Sigmoid colon (tissue), 4 donors: ENCODE measurements around the gene FAM174C.

Experiments used
- EP300 ChIP-seq, 4 donors: sonication (generic); formaldehyde crosslinking; IDR thresholded peaks; one replicate each; pipeline ENCODE4 v1.6.1; 2017; ENCODE audit warnings: antibody characterized with exemption in 4 of 4
- POLR2A ChIP-seq, 2 donors: fragments of 450-650 bp; IDR thresholded peaks; one replicate each; pipeline ENCODE4 v1.6.1; 2016; ENCODE audit warnings: antibody characterized with exemption in 2 of 2, mild to moderate bottlenecking in 2 of 2, moderate library complexity in 2 of 2
- POLR2AphosphoS5 ChIP-seq, 4 donors: sonication (generic); formaldehyde crosslinking; IDR thresholded peaks; one replicate each; pipeline ENCODE4 v1.6.1; 2017; ENCODE audit warnings: antibody characterized with exemption in 4 of 4
- TF ChIP-seq, protein P1 (sequence below), 4 experiments: fragments of 450-650 bp in 3 of 4; fragments of 200-600 bp in 1 of 4; IDR thresholded peaks; one replicate each; pipeline ENCODE4 v1.5.1; 2016 to 2019; ENCODE audit warnings: antibody characterized with exemption in 4 of 4, mild to moderate bottlenecking in 3 of 4, moderate library complexity in 2 of 4

DNA sequence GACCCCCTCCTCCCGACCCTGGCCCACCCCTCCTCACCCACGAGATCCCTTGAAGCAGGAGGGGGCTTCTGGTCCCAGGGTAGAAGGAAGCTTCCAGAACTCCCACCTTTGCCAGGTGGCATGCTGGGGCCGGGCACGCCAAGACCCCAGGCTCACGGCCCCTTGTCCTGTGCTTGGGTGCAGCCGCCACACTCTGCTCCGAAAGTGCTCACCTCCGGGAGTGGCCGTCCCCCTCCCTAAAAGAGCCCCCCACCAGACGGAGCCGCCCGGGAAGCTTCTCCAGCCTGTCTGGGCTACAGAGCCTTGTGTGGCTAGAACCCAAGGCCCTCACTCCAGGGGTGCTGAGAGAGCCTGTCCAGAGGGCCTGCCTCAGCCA lies 8.6 kb downstream of the FAM174C start:
- TF ChIP-seq, protein P1, sequence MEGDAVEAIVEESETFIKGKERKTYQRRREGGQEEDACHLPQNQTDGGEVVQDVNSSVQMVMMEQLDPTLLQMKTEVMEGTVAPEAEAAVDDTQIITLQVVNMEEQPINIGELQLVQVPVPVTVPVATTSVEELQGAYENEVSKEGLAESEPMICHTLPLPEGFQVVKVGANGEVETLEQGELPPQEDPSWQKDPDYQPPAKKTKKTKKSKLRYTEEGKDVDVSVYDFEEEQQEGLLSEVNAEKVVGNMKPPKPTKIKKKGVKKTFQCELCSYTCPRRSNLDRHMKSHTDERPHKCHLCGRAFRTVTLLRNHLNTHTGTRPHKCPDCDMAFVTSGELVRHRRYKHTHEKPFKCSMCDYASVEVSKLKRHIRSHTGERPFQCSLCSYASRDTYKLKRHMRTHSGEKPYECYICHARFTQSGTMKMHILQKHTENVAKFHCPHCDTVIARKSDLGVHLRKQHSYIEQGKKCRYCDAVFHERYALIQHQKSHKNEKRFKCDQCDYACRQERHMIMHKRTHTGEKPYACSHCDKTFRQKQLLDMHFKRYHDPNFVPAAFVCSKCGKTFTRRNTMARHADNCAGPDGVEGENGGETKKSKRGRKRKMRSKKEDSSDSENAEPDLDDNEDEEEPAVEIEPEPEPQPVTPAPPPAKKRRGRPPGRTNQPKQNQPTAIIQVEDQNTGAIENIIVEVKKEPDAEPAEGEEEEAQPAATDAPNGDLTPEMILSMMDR (IDR thresholded peaks at IDR 0.05), result no peak
- TF ChIP-seq POLR2A (IDR thresholded peaks at IDR 0.05) (no peak), POLR2AphosphoS5 (IDR thresholded peaks at IDR 0.05) (no peak), EP300 (IDR thresholded peaks at IDR 0.05) (no peak)
